Measurements from ENCODE around the gene ANKRD63. TPM values are rescaled to one million over a fixed set of nuclear protein-coding genes. Genes with fewer than 3 reads are reported as not detected.

The ANKRD63 gene
- total RNA-seq, 1 experiment from 2014 or later: 1.2 TPM

DNA sequence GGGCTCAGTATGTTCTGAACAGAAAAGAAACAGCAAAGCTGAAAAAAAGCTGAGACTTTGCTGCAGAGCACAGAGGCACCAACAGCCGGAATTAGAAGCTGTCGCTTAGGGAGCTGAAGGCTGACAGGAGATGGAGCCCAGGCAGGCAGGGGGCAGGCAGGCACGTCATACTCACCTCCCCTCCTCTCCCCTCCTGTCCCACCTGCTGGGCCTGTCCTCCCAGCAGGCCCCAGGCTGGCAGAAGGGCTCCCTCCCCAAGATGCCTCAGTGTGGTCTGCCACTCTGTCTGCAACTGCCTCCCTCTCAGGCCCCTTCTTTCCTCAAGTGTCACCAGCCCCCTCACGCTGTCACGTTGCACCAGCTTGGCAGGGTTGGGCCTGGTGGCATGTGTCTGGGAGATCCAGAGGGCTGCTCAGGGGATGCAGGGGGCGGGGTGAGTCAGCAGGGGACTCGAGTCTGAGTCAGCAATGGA is 3.2 kb upstream of the ANKRD63 start (continued):
- no peak for TF ChIP-seq ZNF423 (CRISPR knock-in tag; IDR thresholded peaks at IDR 0.05)
- no peak for TF ChIP-seq ARID4B (CRISPR knock-in tag; IDR thresholded peaks at IDR 0.05; ENCODE audit: borderline replicate concordance)

DNA sequence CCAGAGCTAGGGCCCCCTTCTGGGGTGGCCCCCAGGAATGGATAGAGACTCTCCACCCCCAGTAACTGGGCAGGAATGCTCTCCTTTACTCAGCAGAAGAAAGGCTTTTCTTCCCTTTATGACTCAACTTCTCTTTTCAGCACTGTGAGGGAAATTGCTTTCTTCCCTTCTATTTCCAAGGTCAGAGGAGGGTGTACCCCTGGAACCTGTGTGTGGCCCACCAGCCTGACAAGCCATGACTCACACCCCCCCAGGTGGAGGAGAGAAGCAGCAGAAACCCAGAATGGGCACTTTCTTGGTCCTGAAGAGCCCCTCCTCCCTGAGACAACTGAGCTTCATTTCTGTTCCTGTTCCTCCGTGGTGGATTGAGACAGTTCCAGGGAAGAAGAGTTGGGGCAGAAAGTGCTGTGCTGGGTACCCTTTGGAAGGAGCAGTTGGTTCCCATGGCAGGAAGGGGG is 2.7 kb upstream of the ANKRD63 start:
- POLR2A ChIA-PET: interaction anchor here (0.6 to 1.3 kb wide), 3 partner anchors 8 to 22 kb away, joined by 3 to 4 read pairs (median 3); partner anchors contain the start of gene PLCB2
- no peak for ATAC-seq

More for the DNA sequence above, 2.7 kb upstream of the ANKRD63 start:
- Mint-ChIP-seq H3K36me3 (no peaks in the 10 kb centered on the region), H3K27ac (no peak overlapping the region), H3K4me1 (peaks cover 37% of the 10 kb centered on the region), H3K4me3 (no peak overlapping the region), H3K9me3 (no peaks in the 10 kb centered on the region), H3K27me3 (ENCODE audit: low read depth) (peaks cover 65% of the 10 kb centered on the region)
- TF ChIP-seq ZNF396 (CRISPR knock-in tag; IDR thresholded peaks at IDR 0.05; ENCODE audit: borderline replicate concordance) (no peak), TEAD4 (CRISPR knock-in tag; IDR thresholded peaks at IDR 0.05) (no peak), TCF7 (CRISPR knock-in tag; IDR thresholded peaks at IDR 0.05; ENCODE audit: low read depth) (no peak), ETV6 (CRISPR knock-in tag; IDR thresholded peaks at IDR 0.05) (no peak), ZNF423 (CRISPR knock-in tag; IDR thresholded peaks at IDR 0.05) (no peak), IRF2 (CRISPR knock-in tag; IDR thresholded peaks at IDR 0.05; ENCODE audit: borderline replicate concordance, low read depth) (no peak), CREB1 (CRISPR knock-in tag; IDR thresholded peaks at IDR 0.05) (no peak), SOX15 (CRISPR knock-in tag; IDR thresholded peaks at IDR 0.05) (no peak)
- TF ChIP-seq, protein P1, sequence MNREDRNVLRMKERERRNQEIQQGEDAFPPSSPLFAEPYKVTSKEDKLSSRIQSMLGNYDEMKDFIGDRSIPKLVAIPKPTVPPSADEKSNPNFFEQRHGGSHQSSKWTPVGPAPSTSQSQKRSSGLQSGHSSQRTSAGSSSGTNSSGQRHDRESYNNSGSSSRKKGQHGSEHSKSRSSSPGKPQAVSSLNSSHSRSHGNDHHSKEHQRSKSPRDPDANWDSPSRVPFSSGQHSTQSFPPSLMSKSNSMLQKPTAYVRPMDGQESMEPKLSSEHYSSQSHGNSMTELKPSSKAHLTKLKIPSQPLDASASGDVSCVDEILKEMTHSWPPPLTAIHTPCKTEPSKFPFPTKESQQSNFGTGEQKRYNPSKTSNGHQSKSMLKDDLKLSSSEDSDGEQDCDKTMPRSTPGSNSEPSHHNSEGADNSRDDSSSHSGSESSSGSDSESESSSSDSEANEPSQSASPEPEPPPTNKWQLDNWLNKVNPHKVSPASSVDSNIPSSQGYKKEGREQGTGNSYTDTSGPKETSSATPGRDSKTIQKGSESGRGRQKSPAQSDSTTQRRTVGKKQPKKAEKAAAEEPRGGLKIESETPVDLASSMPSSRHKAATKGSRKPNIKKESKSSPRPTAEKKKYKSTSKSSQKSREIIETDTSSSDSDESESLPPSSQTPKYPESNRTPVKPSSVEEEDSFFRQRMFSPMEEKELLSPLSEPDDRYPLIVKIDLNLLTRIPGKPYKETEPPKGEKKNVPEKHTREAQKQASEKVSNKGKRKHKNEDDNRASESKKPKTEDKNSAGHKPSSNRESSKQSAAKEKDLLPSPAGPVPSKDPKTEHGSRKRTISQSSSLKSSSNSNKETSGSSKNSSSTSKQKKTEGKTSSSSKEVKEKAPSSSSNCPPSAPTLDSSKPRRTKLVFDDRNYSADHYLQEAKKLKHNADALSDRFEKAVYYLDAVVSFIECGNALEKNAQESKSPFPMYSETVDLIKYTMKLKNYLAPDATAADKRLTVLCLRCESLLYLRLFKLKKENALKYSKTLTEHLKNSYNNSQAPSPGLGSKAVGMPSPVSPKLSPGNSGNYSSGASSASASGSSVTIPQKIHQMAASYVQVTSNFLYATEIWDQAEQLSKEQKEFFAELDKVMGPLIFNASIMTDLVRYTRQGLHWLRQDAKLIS (CRISPR knock-in tag; IDR thresholded peaks at IDR 0.05; ENCODE audit: borderline replicate concordance): no peak
- TF ChIP-seq, protein P2, sequence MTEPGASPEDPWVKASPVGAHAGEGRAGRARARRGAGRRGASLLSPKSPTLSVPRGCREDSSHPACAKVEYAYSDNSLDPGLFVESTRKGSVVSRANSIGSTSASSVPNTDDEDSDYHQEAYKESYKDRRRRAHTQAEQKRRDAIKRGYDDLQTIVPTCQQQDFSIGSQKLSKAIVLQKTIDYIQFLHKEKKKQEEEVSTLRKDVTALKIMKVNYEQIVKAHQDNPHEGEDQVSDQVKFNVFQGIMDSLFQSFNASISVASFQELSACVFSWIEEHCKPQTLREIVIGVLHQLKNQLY (CRISPR knock-in tag; IDR thresholded peaks at IDR 0.05): no peak
- TF ChIP-seq, protein P3, sequence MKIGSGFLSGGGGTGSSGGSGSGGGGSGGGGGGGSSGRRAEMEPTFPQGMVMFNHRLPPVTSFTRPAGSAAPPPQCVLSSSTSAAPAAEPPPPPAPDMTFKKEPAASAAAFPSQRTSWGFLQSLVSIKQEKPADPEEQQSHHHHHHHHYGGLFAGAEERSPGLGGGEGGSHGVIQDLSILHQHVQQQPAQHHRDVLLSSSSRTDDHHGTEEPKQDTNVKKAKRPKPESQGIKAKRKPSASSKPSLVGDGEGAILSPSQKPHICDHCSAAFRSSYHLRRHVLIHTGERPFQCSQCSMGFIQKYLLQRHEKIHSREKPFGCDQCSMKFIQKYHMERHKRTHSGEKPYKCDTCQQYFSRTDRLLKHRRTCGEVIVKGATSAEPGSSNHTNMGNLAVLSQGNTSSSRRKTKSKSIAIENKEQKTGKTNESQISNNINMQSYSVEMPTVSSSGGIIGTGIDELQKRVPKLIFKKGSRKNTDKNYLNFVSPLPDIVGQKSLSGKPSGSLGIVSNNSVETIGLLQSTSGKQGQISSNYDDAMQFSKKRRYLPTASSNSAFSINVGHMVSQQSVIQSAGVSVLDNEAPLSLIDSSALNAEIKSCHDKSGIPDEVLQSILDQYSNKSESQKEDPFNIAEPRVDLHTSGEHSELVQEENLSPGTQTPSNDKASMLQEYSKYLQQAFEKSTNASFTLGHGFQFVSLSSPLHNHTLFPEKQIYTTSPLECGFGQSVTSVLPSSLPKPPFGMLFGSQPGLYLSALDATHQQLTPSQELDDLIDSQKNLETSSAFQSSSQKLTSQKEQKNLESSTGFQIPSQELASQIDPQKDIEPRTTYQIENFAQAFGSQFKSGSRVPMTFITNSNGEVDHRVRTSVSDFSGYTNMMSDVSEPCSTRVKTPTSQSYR (CRISPR knock-in tag; IDR thresholded peaks at IDR 0.05): no peak
- CTCF ChIA-PET: interaction anchor here (0.8 to 13.0 kb wide), 11 partner anchors 11 to 255 kb away, joined by 3 to 341 read pairs (median 4); partner anchors contain the start of gene PLCB2
- no peak for DNase-seq (ENCODE audit: low spot score)
